Testis (tissue), 3 donors: ENCODE measurements around the gene MBTD1. TPM values are rescaled to one million over a fixed set of nuclear protein-coding genes. Genes with fewer than 3 reads are reported as not detected.
A peak's percentile ranks its signal among the peaks of the same experiment; 100 is the strongest.

Experiments used
- DNase-seq: peaks from one replicate; pipeline ENCODE4 v3.0.0-alpha.2; 2019
- H3K27ac ChIP-seq, 2 donors: fragments of 200-600 bp; sonication (generic); one replicate each; pipeline ENCODE4 v1.5.1; 2019
- H3K27me3 ChIP-seq: fragments of 200-600 bp; sonication (generic); one replicate; pipeline ENCODE4 v1.5.1; 2019
- H3K36me3 ChIP-seq: fragments of 200-600 bp; sonication (generic); one replicate; pipeline ENCODE4 v1.5.1; 2017; ENCODE audit warnings: low read depth; ENCODE audit errors: missing control alignments
- H3K4me1 ChIP-seq: fragments of 200-600 bp; sonication (generic); one replicate; pipeline ENCODE4 v1.5.1; 2019
- H3K4me3 ChIP-seq, 2 donors: fragments of 200-600 bp; sonication (generic); one replicate each; pipeline ENCODE4 v1.5.1; 2017 to 2019
- H3K9me3 ChIP-seq: fragments of 200-600 bp; sonication (generic); one replicate; pipeline ENCODE4 v1.5.1; 2017
- CTCF ChIP-seq, 3 experiments: fragments of 450-650 bp in 2 of 3; fragments of 200-600 bp in 1 of 3; sonication (generic) in 1 of 3; IDR thresholded peaks; one replicate each; pipeline ENCODE4 v1.5.1; 2016 to 2019; ENCODE audit warnings: antibody characterized with exemption in 3 of 3, mild to moderate bottlenecking in 2 of 3, moderate library complexity in 1 of 3
- POLR2A ChIP-seq: fragments of 450-650 bp; IDR thresholded peaks from one replicate; pipeline ENCODE4 v1.6.1; 2017; ENCODE audit warnings: antibody characterized with exemption, mild to moderate bottlenecking, moderate library complexity
- WGBS, 2 donors: methylation state at CpG; one replicate each; pipeline ENCODE4 v1.1.5; 2018; 5-methylcytosine and 5-hydroxymethylcytosine counted together
- intact Hi-C: fragments of 100-400 bp; cut with DNase I; formaldehyde crosslinking; loops from one replicate; pipeline ENCODE4 v1.15.1; 2023; ENCODE audit warnings: low total_unique reads
- polyA plus RNA-seq: library from polyadenylated mRNA; stranded (reverse); fragments of 350-450 nt; fragmentation: Illumina TruSeq; extraction: RNeasy Lipid Tissue Mini Kit (QIAGEN cat#74804); gene quantifications from one replicate; pipeline ENCODE4 v1.2.3, GENCODE V29; 2014; ENCODE audit warnings: low read depth, low replicate concordance; ENCODE audit not compliant: insufficient read depth
- total RNA-seq, 2 donors: library from RNA; depleted of rRNA; stranded (reverse); fragments of >200 nt; gene quantifications; one replicate each; pipeline ENCODE4 v1.2.3, GENCODE V29; 2016

The MBTD1 gene
- total and polyA plus RNA-seq, 3 donors from 2014 or later = 49.1 to 68.3 (median 55.2) TPM

GRCh38 chr17:51135956-51136355 lies 123.9 kb downstream of the MBTD1 start:
- Histone ChIP-seq H3K27ac (no peak overlapping the region), H3K4me1 (no peaks in the 10 kb centered on the region), H3K27me3 (no peaks in the 10 kb centered on the region), H3K9me3 (no peaks in the 10 kb centered on the region), H3K4me3 (no peak overlapping the region), H3K36me3 (no peaks in the 10 kb centered on the region)
- 90 to 95% methylated on average over 3 of the region's 3 CpGs for WGBS, 2 donors
- intact Hi-C loops = no loop called here
- no peak for DNase-seq
- TF ChIP-seq CTCF (IDR thresholded peaks at IDR 0.05) (no peak), POLR2A (no peak)

GRCh38 chr17:51133365-51133764 lies 126.5 kb downstream of the MBTD1 start:
- H3K9me3 ChIP-seq = no peaks in the 10 kb centered on the region
- TF ChIP-seq CTCF (IDR thresholded peaks at IDR 0.05) = no peak
- no peak for TF ChIP-seq POLR2A
- H3K4me3 ChIP-seq = no peak overlapping the region
- H3K27ac ChIP-seq = no peak overlapping the region
- WGBS, 2 donors = 73 to 88% methylated on average over 2 of the region's 2 CpGs
- no peaks in the 10 kb centered on the region for H3K27me3 ChIP-seq
- no peak for DNase-seq
- no peaks in the 10 kb centered on the region for H3K4me1 ChIP-seq
- intact Hi-C loops = no loop called here
- H3K36me3 ChIP-seq = no peaks in the 10 kb centered on the region

GRCh38 chr17:51132964-51133319 lies 126.9 kb downstream of the MBTD1 start:
- H3K27me3 ChIP-seq = no peaks in the 10 kb centered on the region
- no peaks in the 10 kb centered on the region for H3K9me3 ChIP-seq
- intact Hi-C loops = no loop called here
- no peaks in the 10 kb centered on the region for H3K36me3 ChIP-seq
- H3K27ac ChIP-seq = no peak overlapping the region
- TF ChIP-seq CTCF (IDR thresholded peaks at IDR 0.05) (no peak), POLR2A (no peak)
- no peaks in the 10 kb centered on the region for H3K4me1 ChIP-seq
- DNase-seq = no peak
- H3K4me3 ChIP-seq = no peak overlapping the region

- intact Hi-C loops = no loop called here
- TF ChIP-seq POLR2A = no peak
- no peak for TF ChIP-seq CTCF (IDR thresholded peaks at IDR 0.05)
- WGBS, 2 donors = 79 to 87% methylated on average over 3 of the region's 3 CpGs
- DNase-seq = no peak
- Histone ChIP-seq H3K4me1 (no peaks in the 10 kb centered on the region), H3K9me3 (no peaks in the 10 kb centered on the region), H3K27ac (peak overlapping the region in 1 of 2 donors; percentile 19), H3K4me3 (no peak overlapping the region), H3K27me3 (no peaks in the 10 kb centered on the region), H3K36me3 (no peaks in the 10 kb centered on the region)
These were observed 131.8 kb downstream of the MBTD1 start for GRCh38 chr17:51128076-51128475.

Other genes starting within 250 kb of the MBTD1 start
- 100 to 1,000 TPM; 157 to 165 TPM for gene SPAG9, start 139.2 kb downstream of the MBTD1 start, total RNA-seq
- 159 TPM for gene SPAG9, start 139.2 kb downstream of the MBTD1 start, polyA plus RNA-seq
- 10 to 100 TPM; 37.3 to 53.7 TPM for gene NME1, start 106.5 kb downstream of the MBTD1 start, total RNA-seq
- gene NME1, start 106.5 kb downstream of the MBTD1 start, polyA plus RNA-seq = 52.3 TPM
- 100 to 1,000 TPM; 105 to 169 TPM for gene NME2, start 93.6 kb downstream of the MBTD1 start, total RNA-seq
- 196 TPM for gene NME2, start 93.6 kb downstream of the MBTD1 start, polyA plus RNA-seq
- 10 to 100 TPM; 59.2 to 71.2 TPM for gene UTP18, start 497 bp upstream of the MBTD1 start, total RNA-seq
- 129 TPM for gene UTP18, start 497 bp upstream of the MBTD1 start, polyA plus RNA-seq